Fibroblast of the conjunctiva (primary cell): Measurements from ENCODE around the gene TRIP6.
"Not testable (repeated sequence)": the region's sequence is repeated elsewhere in the genome, so short reads cannot be mapped to it uniquely, and the experiment has no call there.

Source experiments
- DNase-seq: peaks from one replicate; pipeline ENCODE4 v3.0.0-alpha.2; 2010; ENCODE audit warnings: low read depth

Gene TRIP6

DNA sequence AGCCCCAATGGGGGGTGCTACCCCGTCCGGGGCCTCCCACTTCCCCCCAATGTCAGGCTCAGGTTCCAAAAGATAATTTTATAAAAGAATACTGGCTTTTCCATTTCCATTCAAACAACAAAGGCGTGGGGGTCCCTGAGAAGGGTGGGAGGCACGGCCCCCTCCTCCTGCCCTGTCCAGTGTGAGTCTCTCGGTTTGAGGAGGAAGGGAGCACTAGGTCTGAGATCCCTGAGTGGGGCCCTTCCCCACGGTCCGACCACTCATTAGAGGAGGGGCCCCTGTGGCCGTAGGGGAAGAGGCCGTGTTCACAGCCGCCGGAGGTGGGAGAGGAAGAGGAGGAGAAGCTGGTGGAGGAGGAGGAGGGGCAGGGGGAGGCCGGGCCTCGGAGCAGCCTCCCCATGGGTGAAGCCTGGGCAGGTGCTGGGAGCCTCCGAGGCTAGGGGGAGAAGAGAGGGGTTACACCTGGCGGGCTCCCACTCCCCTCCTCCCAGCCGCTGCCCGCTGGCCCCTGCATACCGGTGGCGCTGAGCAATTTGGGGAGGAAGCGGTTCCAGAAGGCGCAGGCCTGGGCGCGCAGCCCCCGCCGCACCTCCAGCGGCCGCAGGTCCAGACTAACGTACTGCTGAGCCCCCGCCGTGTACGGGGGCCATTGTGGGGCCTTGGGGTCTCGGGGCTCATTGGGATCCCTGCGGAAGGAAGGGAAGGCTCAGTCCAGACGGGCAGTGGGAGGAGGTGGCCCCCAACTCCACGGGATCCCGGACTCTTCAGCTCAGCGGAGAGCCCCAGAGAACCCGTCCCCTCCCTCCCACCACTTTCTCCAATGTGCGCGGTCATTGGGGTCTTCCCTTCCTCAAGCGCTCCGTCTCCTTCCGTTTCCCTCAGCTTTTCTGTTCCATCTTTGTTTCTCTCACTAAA, 23.7 kb downstream of the TRIP6 start:
- no peak for DNase-seq

DNA sequence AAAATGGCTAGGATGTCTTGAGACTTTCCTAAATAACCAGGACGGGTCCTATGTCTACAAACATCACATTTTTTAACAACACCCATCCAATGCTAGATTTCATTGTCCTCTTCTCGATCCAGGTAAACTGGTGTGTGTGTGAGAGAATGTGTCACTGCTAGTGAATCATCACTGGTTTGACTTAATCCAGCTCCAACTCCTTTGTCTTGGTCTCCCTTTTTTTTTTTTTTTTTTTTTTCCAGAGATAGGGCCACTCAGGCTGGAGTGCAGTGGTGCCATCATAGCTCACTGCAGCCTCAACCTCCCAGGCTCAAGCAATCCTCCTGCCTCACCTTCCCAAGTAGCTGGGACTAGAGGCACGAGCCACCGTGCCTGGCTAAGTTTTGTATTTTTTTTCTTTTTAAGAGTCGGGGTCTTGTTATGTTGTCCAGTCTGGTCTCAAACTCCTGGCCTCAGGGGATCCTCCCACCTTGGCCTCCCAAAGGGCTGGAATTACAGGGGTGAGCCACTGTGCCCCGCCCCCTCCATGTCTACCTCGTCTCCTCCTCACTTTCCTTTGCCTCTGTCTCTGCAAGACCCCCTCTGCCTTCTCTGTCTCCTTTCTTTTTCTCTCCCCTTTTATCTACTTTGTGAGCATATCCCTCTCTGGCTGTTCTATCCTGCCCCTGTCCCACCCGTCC, 24.5 kb downstream of the TRIP6 start:
- DNase-seq, result no peak

DNA sequence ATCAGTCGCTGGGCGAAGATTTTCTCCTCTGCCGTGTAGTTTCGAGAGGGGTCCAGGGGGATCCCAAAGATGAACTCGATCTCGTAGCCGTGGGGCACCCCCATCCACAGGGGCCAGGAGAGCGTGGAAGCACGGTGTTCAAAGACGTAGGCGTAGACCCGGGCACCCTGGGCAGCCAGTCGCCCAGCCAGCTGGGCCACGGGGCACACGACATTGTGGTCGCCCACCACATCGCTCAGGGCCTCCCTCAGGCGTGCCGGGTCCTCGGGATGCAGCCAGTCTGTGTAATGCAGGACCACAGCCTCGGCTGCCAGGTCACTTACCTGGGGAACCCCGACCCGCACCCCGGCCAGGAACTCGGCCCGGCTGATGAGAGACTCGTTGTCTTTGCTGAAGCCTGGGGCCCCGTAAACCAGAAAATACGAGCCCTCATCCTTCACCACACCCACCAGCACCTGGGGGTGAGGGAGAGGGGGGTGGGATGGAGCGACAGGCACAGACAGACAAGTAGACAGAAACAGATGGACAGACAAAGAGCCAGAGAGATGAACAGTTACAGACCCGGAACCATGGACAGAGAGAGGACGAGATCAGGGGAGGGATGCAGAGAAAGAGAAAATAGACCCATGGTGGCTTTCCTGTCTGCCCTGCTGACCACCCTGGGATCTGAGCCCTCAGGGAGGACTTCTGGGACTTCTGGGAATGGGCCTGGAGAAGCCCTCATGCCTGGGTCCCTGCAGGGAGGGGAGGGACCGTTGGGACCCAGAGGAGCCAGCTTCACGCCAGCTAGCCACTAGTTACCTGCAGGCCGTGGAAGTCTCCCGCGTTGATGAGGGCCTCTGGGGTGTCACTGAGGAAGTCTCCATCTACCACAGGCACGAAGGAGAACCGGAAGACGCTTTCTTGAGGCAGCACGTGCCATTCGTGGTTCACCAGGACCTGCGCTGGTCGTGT, 25.5 kb downstream of the TRIP6 start:
- DNase-seq, result no peak

DNA sequence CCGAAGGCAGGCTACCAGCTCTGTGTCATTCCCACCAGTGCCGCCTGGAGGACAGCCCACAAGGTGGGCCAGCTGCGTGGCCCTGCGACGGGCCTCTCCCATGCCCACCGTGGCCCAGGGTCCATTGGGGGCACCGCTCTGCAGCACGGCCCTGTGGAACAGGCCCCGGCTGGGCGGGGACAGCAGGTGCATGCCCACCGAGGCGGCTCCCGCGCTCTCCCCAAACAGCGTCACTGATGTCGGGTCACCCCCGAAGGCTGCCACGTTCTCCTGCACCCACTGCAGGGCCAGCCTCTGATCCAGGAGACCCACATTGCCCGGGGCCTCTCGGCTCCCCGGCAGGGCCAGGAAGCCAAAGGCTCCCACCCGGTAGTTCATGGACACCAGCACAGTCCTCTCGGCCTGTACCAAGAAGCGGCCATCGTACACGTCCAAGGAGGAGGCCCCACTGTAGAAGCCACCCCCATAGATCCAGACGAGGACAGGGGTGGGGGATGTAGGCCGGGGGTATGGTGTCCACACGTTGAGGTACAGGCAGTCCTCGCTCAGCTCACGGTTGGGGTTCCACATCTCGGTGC, 26.2 kb downstream of the TRIP6 start:
- DNase-seq, result no peak

DNA sequence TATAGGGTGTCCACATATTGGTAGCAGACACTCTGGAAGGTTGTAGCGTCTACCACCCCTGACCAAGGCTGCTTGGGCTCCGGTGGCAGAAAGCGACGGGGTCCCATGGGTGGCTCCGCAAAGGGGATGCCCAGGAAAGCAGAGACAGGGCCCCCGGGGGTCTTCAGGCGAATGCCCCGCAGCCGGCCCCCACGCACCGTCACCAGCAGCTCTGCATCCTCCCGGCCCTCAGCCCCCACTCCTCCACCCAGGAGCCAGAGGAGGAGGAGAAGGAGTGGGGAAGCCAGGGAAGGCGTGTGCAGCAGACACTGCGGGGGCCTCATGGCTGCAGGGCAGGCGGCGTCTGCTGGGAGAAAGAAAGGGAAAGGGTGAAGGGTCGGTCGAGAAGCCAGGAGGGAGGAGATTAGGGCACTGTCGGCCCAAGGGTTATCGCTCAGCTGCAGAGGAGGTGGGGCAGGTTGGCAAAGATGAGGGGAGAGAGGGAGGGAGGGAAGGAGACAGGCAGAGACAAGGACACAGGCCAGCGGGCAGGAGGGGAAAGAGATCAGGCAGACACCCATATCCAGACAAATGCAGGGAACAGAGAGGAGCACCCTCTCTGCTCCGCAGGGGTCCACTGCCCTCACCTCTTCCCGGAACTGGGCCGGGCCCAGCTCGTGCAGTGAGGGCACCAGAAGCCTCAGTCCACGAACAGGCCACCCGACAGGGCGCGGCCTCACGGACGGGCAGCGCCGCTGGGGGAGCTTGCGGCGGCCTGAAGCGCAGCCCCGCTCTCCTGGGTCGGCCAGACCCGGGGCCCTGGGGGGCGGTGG, 26.9 kb downstream of the TRIP6 start:
- DNase-seq, result no peak

DNA sequence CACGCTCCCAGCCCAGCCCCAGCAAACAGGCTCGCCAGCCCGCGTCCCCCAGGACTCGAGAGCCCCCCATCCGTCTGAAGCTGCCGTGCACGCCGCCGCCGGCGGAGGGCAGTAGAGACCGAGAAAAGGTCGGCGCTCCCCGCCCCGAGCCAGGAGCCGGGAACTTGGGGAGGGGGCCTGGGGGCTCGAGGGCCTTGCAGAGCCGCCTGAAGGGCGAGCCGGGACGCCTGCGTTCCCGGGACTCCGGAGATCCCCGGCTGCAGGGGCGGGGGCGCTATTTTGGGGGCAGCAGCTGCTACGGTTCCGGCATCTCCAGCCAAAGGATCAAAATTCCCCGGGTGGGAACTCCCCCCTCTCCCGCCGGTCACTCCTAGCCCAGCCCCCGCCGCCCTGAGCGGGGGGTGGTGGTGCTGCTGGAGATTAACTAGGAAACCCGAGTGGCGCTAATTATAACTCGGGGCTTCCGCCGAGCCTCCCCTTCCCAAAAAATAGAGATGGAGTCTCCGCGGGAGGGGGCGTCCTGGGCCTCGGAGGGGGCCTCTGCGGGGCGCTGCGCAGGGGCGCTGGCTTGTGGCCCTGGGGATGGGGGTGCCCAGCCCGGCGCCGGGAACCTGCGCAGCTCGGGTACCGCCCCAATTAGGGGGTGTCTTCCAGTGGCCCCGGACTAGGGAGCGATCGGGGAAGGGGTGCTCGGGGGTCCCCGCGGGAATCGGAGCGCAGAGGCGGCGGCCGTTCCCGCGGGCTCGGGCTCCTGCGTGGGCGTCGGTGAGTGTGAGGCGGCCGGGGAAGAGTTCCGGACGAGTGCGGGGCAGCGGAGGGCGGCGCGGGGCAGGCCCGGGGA, 27.9 kb downstream of the TRIP6 start:
- no peak for DNase-seq

DNA sequence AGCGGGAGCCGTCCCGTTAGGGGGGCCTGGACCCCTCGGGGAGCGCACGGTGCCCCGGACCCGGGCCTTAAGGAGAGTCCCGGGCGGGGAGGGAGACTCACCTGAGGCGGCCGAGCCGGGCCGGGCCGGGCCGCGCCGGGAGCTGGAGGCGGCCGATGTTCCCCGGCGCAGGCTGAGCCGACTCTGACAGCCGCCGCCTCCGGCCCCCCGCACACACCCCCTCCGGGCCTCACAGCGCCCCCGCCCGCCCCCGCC, 28.4 kb downstream of the TRIP6 start, which contains the start of gene ACHE:
Gene ACHE, minus strand, starts transcription at position 188 of the 255 bp plus-strand sequence. CDS start 1,656 bp downstream, outside the sequence.
- DNase-seq, result no peak

DNA sequence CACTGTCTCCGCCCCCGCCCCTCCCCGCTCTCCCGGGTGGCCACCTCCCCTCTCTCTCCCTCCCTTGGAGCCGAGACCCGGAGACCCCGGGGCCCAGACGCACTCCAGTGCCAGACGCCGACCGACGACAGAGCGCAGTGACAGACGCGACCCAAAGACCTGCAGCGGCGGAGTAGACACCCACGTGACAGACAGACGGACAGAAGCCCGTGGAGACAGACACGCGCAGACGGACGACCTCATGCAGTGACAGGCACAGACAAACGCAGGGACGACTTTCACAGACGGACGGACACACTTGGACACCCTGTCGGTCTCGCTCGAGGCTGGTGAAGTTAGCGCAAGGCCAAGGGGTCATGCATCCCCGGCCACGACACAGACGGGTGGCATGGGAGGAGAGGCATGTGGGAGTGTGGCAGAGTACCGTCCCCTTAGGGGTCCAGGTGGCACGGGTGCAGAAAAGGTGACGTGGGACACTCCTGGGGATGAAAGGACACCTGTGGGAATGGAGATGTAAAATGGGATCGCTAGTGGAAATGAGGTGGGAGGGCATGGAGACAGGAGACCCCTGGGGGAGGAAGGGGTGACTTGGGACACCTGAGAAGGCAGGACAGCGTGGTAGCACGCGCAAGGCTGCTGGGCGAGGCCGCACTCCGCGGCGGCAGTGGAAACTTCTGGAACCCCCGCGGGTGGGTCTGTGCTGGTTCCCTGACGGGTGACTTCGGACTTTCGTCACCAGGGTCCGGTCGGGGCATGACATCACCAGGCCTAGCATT, 29.0 kb downstream of the TRIP6 start:
- no peak for DNase-seq

DNA sequence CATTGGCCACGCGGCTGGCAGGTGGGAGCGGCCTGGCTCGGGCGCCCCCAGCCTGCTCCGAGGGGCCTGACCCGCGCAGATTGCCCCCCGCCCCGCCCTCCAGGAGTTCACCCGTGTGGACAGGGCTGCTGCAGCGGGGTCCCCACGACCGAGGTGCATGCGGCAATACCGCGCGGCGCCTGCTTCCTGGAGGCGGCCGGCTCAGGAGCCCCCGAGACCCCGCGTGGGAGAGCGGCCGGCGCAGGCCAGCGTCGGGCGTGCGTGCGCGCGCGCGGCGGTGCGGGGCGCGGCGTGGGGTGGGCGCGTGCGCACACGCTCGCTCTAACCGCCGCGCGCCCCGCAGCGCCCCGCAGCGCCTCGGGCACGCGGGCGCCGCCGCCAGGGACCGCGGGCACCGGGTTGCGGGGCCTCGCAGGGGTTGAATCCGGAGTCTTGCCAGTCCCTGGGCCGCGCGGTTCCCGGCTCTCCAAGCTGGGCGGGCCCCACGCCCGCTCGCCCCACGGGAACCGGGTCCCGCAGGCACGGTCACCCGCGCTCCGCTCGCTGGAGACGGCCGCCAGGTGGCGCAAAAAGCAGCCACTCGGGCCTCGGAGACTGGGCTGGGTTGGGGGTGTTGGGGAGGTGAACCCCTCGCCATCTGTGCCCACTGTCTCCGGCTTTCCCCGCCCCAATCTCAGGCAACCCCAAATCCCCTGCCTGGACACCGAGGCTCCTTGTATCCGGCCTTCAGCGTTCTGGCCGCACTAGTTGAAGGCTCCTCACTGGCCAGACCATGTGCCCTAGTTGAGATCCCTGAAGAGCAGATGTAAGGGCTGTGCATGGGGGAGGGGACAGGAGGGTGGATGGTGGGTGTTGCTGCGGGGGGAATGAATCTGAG, 29.8 kb downstream of the TRIP6 start:
- no peak for DNase-seq

DNA sequence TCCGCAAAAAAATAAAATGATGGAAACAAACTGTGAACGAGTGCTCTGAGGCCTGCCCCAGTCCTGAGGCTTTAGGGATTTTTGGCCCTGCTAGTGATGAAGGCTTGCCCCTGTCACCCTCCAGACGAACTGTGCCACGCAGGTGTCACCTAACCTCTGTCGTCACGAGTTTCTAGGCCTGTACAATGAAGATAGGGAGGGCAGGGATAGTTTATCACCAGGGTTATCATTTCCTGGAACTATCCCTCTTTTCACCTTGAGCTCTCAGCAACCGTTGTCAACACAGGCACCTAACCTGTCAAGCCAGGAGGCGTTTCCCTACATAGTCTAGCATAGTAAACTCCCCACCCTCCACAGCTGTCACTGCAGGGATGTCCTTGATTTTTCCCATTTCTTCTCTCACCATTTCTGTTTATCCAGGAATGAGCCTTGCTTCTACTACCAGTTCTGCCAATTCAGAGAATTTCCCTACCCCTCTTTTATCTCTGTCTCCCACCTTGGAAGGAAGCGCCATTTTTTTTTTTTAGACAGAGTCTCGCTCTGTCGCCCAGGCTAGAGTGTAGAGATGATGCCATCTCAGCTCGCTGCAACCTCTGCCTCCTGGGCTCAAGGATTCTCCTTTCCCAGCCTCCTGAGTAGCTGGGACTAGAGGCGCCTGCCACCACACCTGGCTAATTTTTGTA, 30.7 kb downstream of the TRIP6 start:
- no peak for DNase-seq

DNA sequence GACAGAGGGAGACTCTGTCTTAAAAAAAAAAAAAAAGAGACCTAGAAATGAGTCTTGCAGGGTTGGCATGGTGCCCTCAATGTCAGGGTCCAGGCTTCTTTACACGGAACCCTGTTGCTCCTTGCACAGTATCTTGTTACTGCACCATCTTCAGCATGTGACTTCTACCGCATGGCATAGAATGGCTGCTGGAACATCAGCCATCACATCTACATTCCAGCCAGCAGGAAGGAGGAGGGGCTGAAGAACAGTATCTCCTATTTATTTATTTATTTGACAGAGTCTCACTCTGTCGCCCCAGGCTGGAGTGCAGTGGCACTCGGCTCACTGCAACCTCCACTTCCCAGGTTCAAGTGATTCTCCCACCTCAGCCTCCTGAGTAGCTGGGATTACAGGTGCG, 32.2 kb downstream of the TRIP6 start:
- DNase-seq, result no peak

DNA sequence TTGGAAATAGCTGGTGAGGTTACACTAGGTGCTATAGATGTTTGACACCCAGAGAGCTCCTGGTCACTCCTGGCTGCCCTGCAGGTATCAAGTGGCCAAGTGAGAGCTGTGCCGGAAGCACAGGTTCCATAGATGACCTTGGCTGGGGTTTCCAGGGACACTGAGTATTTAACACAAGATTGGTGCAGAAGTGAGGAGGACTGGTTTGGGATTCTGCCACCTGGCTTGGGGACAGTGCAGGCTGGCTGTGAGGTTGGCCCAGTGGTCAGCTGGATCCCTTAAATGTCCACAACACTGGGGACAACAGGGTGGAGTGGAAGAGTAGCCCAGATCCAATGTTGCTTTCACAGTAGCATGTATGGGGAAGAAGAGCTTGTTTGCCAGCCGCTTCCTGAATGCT, 33.8 kb downstream of the TRIP6 start:
- DNase-seq, result no peak

DNA sequence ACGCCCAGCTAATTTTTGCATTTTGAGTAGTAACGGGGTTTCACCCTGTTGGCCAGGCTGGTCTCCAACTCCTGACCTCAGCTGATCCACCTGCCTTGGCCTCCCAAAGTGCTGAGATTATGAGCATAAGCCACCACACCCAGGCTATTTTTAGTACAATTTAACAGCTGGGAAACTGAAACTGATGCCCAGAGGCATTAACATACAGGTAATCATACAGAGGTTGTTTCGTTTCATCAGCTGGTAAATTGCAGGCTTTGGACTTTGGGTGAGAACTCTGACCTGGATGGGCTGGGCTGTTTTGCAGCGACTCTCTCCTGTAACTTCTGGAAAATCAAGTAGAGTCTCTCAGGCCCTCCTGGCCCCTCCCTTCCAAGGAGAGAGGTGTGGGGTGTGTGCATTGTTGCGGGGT, 34.7 kb downstream of the TRIP6 start:
- DNase-seq, result no peak

DNA sequence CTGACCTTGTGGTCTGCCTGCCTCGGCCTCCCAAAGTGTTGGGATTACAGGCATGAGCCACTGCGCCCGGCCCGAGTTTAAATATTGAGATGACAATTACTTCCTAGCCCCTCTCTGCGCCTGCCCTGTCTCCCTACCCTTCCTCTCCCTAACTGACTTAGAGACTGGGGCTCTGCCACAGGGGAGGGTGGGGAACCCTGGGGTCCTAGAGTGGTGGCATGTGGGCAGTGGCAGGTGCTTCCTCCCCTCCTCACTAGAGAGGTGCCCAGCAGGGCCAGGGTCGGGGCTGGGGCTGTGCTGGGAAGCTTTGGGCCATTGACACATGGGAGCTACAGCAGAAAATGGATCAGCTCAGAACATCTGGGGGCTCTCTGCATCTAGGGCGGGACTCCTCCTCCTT, 35.5 kb downstream of the TRIP6 start:
- DNase-seq, result no peak

DNA sequence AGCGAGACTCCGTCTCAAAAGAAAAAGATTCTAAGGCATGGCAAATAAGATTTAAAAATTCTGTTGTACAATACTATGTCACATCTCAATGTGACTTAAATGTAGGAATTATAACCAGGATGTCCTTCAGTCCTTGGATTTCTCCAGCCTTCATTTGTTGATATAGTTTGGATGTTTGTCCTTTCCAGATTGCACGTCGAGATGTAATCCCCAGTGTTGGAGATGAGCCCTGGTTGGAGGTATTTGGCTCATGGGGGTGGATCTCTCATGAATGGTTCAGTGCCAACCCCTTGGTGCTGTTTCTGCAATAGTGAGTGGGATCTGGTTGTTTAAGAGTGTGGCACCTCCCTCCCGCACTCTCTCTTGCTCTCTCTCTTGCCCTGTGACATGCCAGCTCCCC, 41.3 kb downstream of the TRIP6 start:
- no peak for DNase-seq

DNA sequence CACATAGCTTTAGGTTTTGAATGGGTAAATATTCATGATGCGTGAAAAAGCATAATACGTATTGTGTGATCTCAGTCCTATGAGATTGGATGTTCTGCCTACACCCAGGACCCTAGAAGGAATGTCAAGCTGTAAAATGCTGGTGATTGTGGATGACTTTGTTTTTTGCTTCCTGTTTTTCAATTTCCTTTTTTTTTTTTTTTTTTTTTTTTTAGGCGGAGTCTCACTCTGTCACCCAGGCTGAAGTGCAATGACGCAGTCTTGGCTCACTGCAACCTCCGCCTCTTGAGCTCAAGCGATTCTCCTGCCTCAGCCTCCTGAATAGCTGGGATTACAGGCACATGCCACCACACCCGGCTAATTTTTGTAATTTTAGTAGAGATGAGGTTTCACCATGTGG, 43.3 kb downstream of the TRIP6 start:
- DNase-seq, result not testable (repeated sequence)

DNA sequence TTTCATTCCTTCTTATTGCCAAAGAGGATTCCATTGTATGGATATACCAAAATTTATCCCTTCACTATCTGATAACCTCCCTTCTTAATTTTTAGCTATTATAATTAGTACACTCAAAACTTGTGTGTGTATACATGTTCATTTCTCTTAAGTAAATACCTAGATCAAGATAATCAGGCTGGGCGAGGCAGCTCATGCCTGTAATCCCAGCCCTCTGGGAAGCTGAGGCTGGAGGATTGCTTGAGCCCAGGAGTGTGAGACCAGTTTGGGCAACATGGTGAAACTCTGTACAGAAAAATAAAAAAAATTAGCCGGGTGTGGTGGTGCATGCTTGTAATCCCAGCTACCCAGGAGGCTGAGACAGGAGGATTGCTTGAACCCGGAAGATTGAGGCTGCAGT, 44.3 kb downstream of the TRIP6 start:
- no peak for DNase-seq
